H9 (cell line): ENCODE measurements around the gene S1PR3. TPM values are rescaled to one million over a fixed set of nuclear protein-coding genes. Genes with fewer than 3 reads are reported as not detected.

Experiments
- DNase-seq: peaks from one replicate; pipeline ENCODE4 v3.0.0-alpha.2; 2017
- H2AFZ ChIP-seq: one replicate; pipeline ENCODE4 v1.6.1; 2013; ENCODE audit warnings: mild to moderate bottlenecking, low read length, control low read depth, moderate library complexity
- H2AK5ac ChIP-seq: 2 replicates; pipeline ENCODE4 v1.6.1; 2013; ENCODE audit warnings: low read length, control low read depth, mixed read lengths; ENCODE audit not compliant: insufficient read length
- H2BK120ac ChIP-seq: one replicate; pipeline ENCODE4 v1.6.1; 2013; ENCODE audit warnings: low read depth, mild to moderate bottlenecking, low read length, control low read depth, inconsistent platforms; ENCODE audit not compliant: poor library complexity, severe bottlenecking
- H2BK12ac ChIP-seq: 2 replicates; pipeline ENCODE4 v1.6.1; 2013; ENCODE audit warnings: low read length, control low read depth, mixed read lengths, low read depth; ENCODE audit not compliant: insufficient read length
- H2BK15ac ChIP-seq: 2 replicates; pipeline ENCODE4 v1.6.1; 2013; ENCODE audit warnings: low read depth, low read length, control low read depth
- H2BK20ac ChIP-seq: one replicate; pipeline ENCODE4 v1.6.1; 2013; ENCODE audit warnings: low read depth, mild to moderate bottlenecking, low read length, control low read depth, inconsistent platforms; ENCODE audit not compliant: poor library complexity, severe bottlenecking
- H2BK5ac ChIP-seq: 2 replicates; pipeline ENCODE4 v1.6.1; 2013; ENCODE audit warnings: low read length, control low read depth, mixed read lengths; ENCODE audit not compliant: insufficient read length
- H3K14ac ChIP-seq: 2 replicates; pipeline ENCODE4 v1.6.1; 2013; ENCODE audit warnings: low read length, control low read depth; ENCODE audit not compliant: insufficient read depth
- H3K18ac ChIP-seq: 2 replicates; pipeline ENCODE4 v1.6.1; 2013; ENCODE audit warnings: low read depth, mild to moderate bottlenecking, mixed read lengths, low read length, control low read depth; ENCODE audit not compliant: insufficient read length
- H3K23ac ChIP-seq: 2 replicates; pipeline ENCODE4 v1.6.1; 2013; ENCODE audit warnings: low read length, control low read depth, mixed read lengths, low read depth; ENCODE audit not compliant: insufficient read length
- H3K23me2 ChIP-seq: 2 replicates; pipeline ENCODE4 v1.6.1; 2013; ENCODE audit warnings: low read depth, mild to moderate bottlenecking, mixed read lengths, low read length, control low read depth; ENCODE audit not compliant: insufficient read length, poor library complexity, severe bottlenecking
- H3K27ac ChIP-seq: 2 replicates; pipeline ENCODE4 v1.5.1; 2013; ENCODE audit warnings: low read length, control low read depth, mixed read lengths, low read depth; ENCODE audit not compliant: insufficient read length
- H3K27me3 ChIP-seq: 2 replicates; pipeline ENCODE4 v1.6.1; 2013; ENCODE audit warnings: low read length, control low read depth, inconsistent platforms; ENCODE audit not compliant: insufficient read depth
- H3K4ac ChIP-seq: 2 replicates; pipeline ENCODE4 v1.6.1; 2013; ENCODE audit warnings: low read depth, mild to moderate bottlenecking, control low read depth, inconsistent platforms, low read length, moderate library complexity
- H3K4me1 ChIP-seq: 2 replicates; pipeline ENCODE4 v1.6.1; 2013; ENCODE audit warnings: low read length, control low read depth, inconsistent platforms; ENCODE audit not compliant: insufficient read depth
- H3K4me2 ChIP-seq: 2 replicates; pipeline ENCODE4 v1.6.1; 2013; ENCODE audit warnings: low read length, control low read depth, mixed read lengths; ENCODE audit not compliant: insufficient read length, insufficient read depth
- H3K56ac ChIP-seq: 2 replicates; pipeline ENCODE4 v1.6.1; 2013; ENCODE audit warnings: low read depth, mild to moderate bottlenecking, mixed read lengths, low read length, control low read depth; ENCODE audit not compliant: insufficient read length
- H3K79me1 ChIP-seq: 2 replicates; pipeline ENCODE4 v1.6.1; 2013; ENCODE audit warnings: low read depth, mild to moderate bottlenecking, moderate library complexity, low read length, control low read depth, inconsistent platforms; ENCODE audit not compliant: insufficient read depth, poor library complexity, severe bottlenecking
- H3K79me2 ChIP-seq: 2 replicates; pipeline ENCODE4 v1.6.1; 2013; ENCODE audit warnings: low read length, control low read depth, inconsistent platforms; ENCODE audit not compliant: insufficient read depth
- H3K9ac ChIP-seq: 2 replicates; pipeline ENCODE4 v1.6.1; 2013; ENCODE audit warnings: low read length, control low read depth, mixed read lengths; ENCODE audit not compliant: insufficient read length; ENCODE audit errors: extremely low read depth
- H3K9me3 ChIP-seq: one replicate; pipeline ENCODE4 v1.6.1; 2013; ENCODE audit warnings: low read depth, low read length, inconsistent platforms; ENCODE audit not compliant: control insufficient read depth
- H3T11ph ChIP-seq: one replicate; pipeline ENCODE4 v1.6.1; 2013; ENCODE audit warnings: mild to moderate bottlenecking, low read length, control low read depth, inconsistent platforms
- H4K20me1 ChIP-seq: one replicate; pipeline ENCODE4 v1.6.1; 2013; ENCODE audit not compliant: control insufficient read depth, insufficient read length, insufficient read depth
- H4K5ac ChIP-seq: 2 replicates; pipeline ENCODE4 v1.6.1; 2013; ENCODE audit warnings: low read depth, mild to moderate bottlenecking, mixed read lengths, low read length, control low read depth; ENCODE audit not compliant: insufficient read length
- H4K8ac ChIP-seq: replicated peaks from 2 replicates; pipeline ENCODE4 v1.6.1; 2013; ENCODE audit warnings: low read length, control low read depth, mixed read lengths, low read depth; ENCODE audit not compliant: insufficient read length
- H4K91ac ChIP-seq: 2 replicates; pipeline ENCODE4 v1.6.1; 2013; ENCODE audit warnings: low read depth, mild to moderate bottlenecking, moderate library complexity, mixed read lengths, low read length, control low read depth; ENCODE audit not compliant: insufficient read length
- H3K27ac Mint-ChIP-seq, 3 experiments: 2 replicates in 2 of 3; 3 replicates in 1 of 3; pipeline ENCODE4 v1.8.0; 2020 to 2021; ENCODE audit warnings: mixed read lengths in 3 of 3, mild to moderate bottlenecking in 1 of 3, moderate library complexity in 1 of 3
- H3K27me3 Mint-ChIP-seq: 2 replicates; pipeline ENCODE4 v1.8.0; 2021; ENCODE audit warnings: low read depth, mild to moderate bottlenecking, moderate library complexity, mixed read lengths
- H3K36me3 Mint-ChIP-seq, 3 experiments: 2 replicates in 2 of 3; 3 replicates in 1 of 3; pipeline ENCODE4 v1.8.0; 2020 to 2021; ENCODE audit warnings: low read depth in 3 of 3, mixed read lengths in 3 of 3; ENCODE audit not compliant: insufficient read depth in 1 of 3
- H3K4me1 Mint-ChIP-seq, 2 experiments: 2 replicates each; pipeline ENCODE4 v1.8.0; 2020; ENCODE audit warnings: mixed read lengths in 2 of 2
- H3K4me3 Mint-ChIP-seq, 2 experiments: 2 replicates in 1 of 2; 3 replicates in 1 of 2; pipeline ENCODE4 v1.8.0; 2020 to 2021; ENCODE audit warnings: mild to moderate bottlenecking in 2 of 2, mixed read lengths in 2 of 2, moderate library complexity in 1 of 2
- H3K9me3 Mint-ChIP-seq, 2 experiments: 2 replicates in 1 of 2; 3 replicates in 1 of 2; pipeline ENCODE4 v1.8.0; 2020; ENCODE audit warnings: mild to moderate bottlenecking in 2 of 2, mixed read lengths in 2 of 2, moderate library complexity in 1 of 2
- CTCF ChIP-seq: fragments of 200-600 bp; sonication (generic); conservative IDR thresholded peaks from 3 replicates; pipeline ENCODE4 v1.8.0; 2021; ENCODE audit warnings: antibody characterized with exemption, mild to moderate bottlenecking
- WGBS: extraction: QIAGEN DNeasy Blood & Tissue Kit; methylation state at CpG from one replicate; pipeline ENCODE4 v1.1.7; 2013; ENCODE audit warnings: missing lambda C conversion rate, low lambda C conversion rate, mixed read lengths; ENCODE audit not compliant: insufficient read length; ENCODE audit errors: extremely low coverage; 5-methylcytosine and 5-hydroxymethylcytosine counted together
- total RNA-seq: library from RNA; stranded (reverse); gene quantifications from 2 replicates; pipeline ENCODE4 v1.2.1, GENCODE V29; 2021

S1PR3 gene
- total RNA-seq, 1 experiment from 2014 or later: 3.3 TPM

- Histone ChIP-seq H2BK120ac (no peak overlapping the region), H3K56ac (no peak overlapping the region), H3T11ph (no peak overlapping the region), H3K9me3 (no peaks in the 10 kb centered on the region), H3K23ac (no peak overlapping the region), H2AK5ac (no peak overlapping the region), H3K14ac (no peak overlapping the region), H4K8ac (no peak overlapping the region), H3K4ac (no peak overlapping the region), H3K27me3 (no peaks in the 10 kb centered on the region), H4K20me1 (no peaks in the 10 kb centered on the region), H3K79me2 (no peaks in the 10 kb centered on the region), H3K4me1 (no peaks in the 10 kb centered on the region), H3K23me2 (no peaks in the 10 kb centered on the region), H2AFZ (no peak overlapping the region), H2BK20ac (no peak overlapping the region), H2BK15ac (no peak overlapping the region), H3K18ac (no peak overlapping the region), H3K9ac (no peak overlapping the region), H3K79me1 (no peaks in the 10 kb centered on the region), H3K27ac (no peak overlapping the region), H3K4me2 (no peak overlapping the region), H4K5ac (no peak overlapping the region), H4K91ac (no peak overlapping the region), H2BK12ac (no peak overlapping the region), H2BK5ac (no peak overlapping the region)
- Mint-ChIP-seq H3K9me3 (no peaks in the 10 kb centered on the region), H3K4me1 (peaks cover 13% of the 10 kb centered on the region in 2 experiments), H3K27ac (peak overlapping the region in 1 of 3 experiments; percentile 19; a peak in 1 of 7 replicates), H3K4me3 (no peak overlapping the region), H3K27me3 (peaks cover 4% of the 10 kb centered on the region), H3K36me3 (no peaks in the 10 kb centered on the region)
- no peak for TF ChIP-seq CTCF
- DNase-seq: no peak
- WGBS: no CpG with 5 or more reads among the region's 10 CpGs
Measured at GRCh38 chr9:88966894-88967676, 24.2 kb upstream of the S1PR3 start.
